Middle frontal gyrus (tissue), 1 donor: Measurements from ENCODE around the gene SNAPC2.

ENCODE experiments used
- DNase-seq: peaks from one replicate; pipeline ENCODE4 v3.0.0-alpha.2; 2015; ENCODE audit warnings: low spot score; ENCODE audit errors: extremely low spot score

The SNAPC2 gene

GRCh38 chr19:7965921-7966665 is 46.0 kb downstream of the SNAPC2 start:
- no peak for DNase-seq

GRCh38 chr19:7968008-7968795 is 48.1 kb downstream of the SNAPC2 start:
- DNase-seq = no peak

GRCh38 chr19:7968796-7969554 is 48.8 kb downstream of the SNAPC2 start:
- no peak for DNase-seq

GRCh38 chr19:7969555-7969939 is 49.4 kb downstream of the SNAPC2 start:
- no peak for DNase-seq

- no peak for DNase-seq
Measured at GRCh38 chr19:7970716-7971448, 50.7 kb downstream of the SNAPC2 start.

- no peak for DNase-seq
Measured at GRCh38 chr19:7971553-7972520, 51.7 kb downstream of the SNAPC2 start.
